ENCODE data around the gene TMEM41B. TPM values are rescaled to one million over a fixed set of nuclear protein-coding genes. Genes with fewer than 3 reads are reported as not detected.

Gene TMEM41B
- total RNA-seq, 1 donor from 2014 or later, result 51.8 TPM

- Mint-ChIP-seq H3K4me3 (ENCODE audit: low read depth) (no peak overlapping the region), H3K9me3 (ENCODE audit: low read depth) (peaks cover 7% of the 10 kb centered on the region), H3K27me3 (no peaks in the 10 kb centered on the region), H3K27ac (no peak overlapping the region), H3K4me1 (ENCODE audit: low read depth) (peaks cover 7% of the 10 kb centered on the region), H3K36me3 (ENCODE audit: insufficient read depth) (peaks cover 15% of the 10 kb centered on the region)
- no peak for DNase-seq (ENCODE audit: low spot score, unreplicated experiment)
- no peak for TF ChIP-seq CTCF (IDR thresholded peaks at IDR 0.05; ENCODE audit: unreplicated experiment)
These were observed 60.0 kb downstream of the TMEM41B start for GRCh38 chr11:9254416-9254815.

DNA sequence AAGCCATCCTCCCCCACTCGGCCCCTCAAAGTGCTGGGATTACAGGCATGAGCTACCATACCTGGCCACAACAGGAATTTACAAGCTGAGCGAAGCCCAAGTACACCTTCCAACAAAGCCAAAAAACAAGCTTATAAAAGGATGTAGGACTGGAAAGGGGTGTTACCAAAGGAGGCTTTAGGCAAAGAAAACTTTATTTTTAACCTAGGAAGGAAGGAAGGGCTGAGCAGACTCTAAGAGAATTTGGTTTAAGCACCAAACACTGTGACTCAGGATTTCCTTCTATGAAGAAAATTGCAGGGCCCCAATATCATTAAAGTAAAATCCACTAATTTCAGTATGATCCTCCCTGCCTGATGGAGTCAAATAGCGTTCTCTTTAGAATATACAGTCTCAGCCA lies 61.3 kb downstream of the TMEM41B start:
- peak overlapping the region; percentile 45 for H3K27ac Mint-ChIP-seq
- H3K4me1 Mint-ChIP-seq (ENCODE audit: low read depth), result peaks cover 7% of the 10 kb centered on the region
- TF ChIP-seq CTCF (IDR thresholded peaks at IDR 0.05; ENCODE audit: unreplicated experiment), result no peak
- H3K27me3 Mint-ChIP-seq, result no peaks in the 10 kb centered on the region
- no peak for DNase-seq (ENCODE audit: low spot score, unreplicated experiment)
- H3K36me3 Mint-ChIP-seq (ENCODE audit: insufficient read depth), result peaks cover 10% of the 10 kb centered on the region
- H3K9me3 Mint-ChIP-seq (ENCODE audit: low read depth), result peaks cover 4% of the 10 kb centered on the region
- no peak overlapping the region for H3K4me3 Mint-ChIP-seq (ENCODE audit: low read depth)

- Mint-ChIP-seq H3K4me3 (ENCODE audit: low read depth) (no peak overlapping the region), H3K4me1 (ENCODE audit: low read depth) (peaks cover 10% of the 10 kb centered on the region), H3K36me3 (ENCODE audit: insufficient read depth) (peaks cover 10% of the 10 kb centered on the region), H3K27me3 (no peaks in the 10 kb centered on the region), H3K9me3 (ENCODE audit: low read depth) (peaks cover 4% of the 10 kb centered on the region), H3K27ac (peak overlapping the region; percentile 36)
- DNase-seq (ENCODE audit: low spot score, unreplicated experiment), result no peak
- TF ChIP-seq CTCF (IDR thresholded peaks at IDR 0.05; ENCODE audit: unreplicated experiment), result no peak
These were observed 63.1 kb downstream of the TMEM41B start for GRCh38 chr11:9251311-9251710.

- no peak for TF ChIP-seq CTCF (IDR thresholded peaks at IDR 0.05; ENCODE audit: unreplicated experiment)
- DNase-seq (ENCODE audit: low spot score, unreplicated experiment), result no peak
- peak overlapping the region; percentile 80 for H3K27ac Mint-ChIP-seq
- H3K4me1 Mint-ChIP-seq (ENCODE audit: low read depth), result peaks cover 11% of the 10 kb centered on the region
- H3K9me3 Mint-ChIP-seq (ENCODE audit: low read depth), result peaks cover 4% of the 10 kb centered on the region
- H3K27me3 Mint-ChIP-seq, result no peaks in the 10 kb centered on the region
- no peak overlapping the region for H3K4me3 Mint-ChIP-seq (ENCODE audit: low read depth)
- peaks cover 9% of the 10 kb centered on the region for H3K36me3 Mint-ChIP-seq (ENCODE audit: insufficient read depth)
These were observed 64.2 kb downstream of the TMEM41B start for GRCh38 chr11:9250139-9250582.

DNA sequence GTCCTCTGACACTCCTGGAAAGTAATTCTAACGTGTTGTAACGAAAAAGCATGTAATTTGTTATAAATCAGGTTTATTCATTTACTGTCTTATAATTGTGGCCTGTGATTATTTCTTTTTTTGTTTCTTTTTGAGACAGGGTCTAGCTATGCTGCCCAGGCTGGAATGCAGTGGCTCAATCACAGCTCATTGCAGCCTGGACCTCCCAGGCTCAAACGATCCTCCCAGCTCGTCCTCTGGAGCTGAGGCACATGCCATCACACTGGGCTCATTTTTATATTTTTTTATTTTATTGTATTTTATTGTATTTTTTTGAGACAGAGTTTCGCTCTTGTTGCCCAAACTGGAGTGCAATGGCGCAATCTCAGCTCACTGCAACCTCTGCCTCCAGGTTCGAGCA lies 65.1 kb downstream of the TMEM41B start:
- Mint-ChIP-seq H3K4me3 (ENCODE audit: low read depth) (no peak overlapping the region), H3K36me3 (ENCODE audit: insufficient read depth) (peaks cover 4% of the 10 kb centered on the region), H3K9me3 (ENCODE audit: low read depth) (peaks cover 4% of the 10 kb centered on the region), H3K4me1 (ENCODE audit: low read depth) (peaks cover 11% of the 10 kb centered on the region), H3K27ac (no peak overlapping the region), H3K27me3 (no peaks in the 10 kb centered on the region)
- TF ChIP-seq CTCF (IDR thresholded peaks at IDR 0.05; ENCODE audit: unreplicated experiment), result no peak
- no peak for DNase-seq (ENCODE audit: low spot score, unreplicated experiment)

Measured in progenitor cell of endocrine pancreas (in vitro differentiated cells).